Tibial artery (tissue), 4 donors: ENCODE measurements around the gene TPSAB1.

Source experiments
- DNase-seq, 2 donors: peaks; one replicate each; pipeline ENCODE4 v3.0.0-alpha.2; 2019
- H3K27ac ChIP-seq, 2 donors: fragments of 200-600 bp; sonication (generic) in 1 of 2; 1 replicate in 1 of 2; 2 replicates in 1 of 2; pipeline ENCODE4 v1.5.1; 2018 to 2019; ENCODE audit warnings: mild to moderate bottlenecking in 1 of 2
- H3K27me3 ChIP-seq, 2 donors: fragments of 200-600 bp; sonication (generic) in 1 of 2; one replicate each; pipeline versions ENCODE4 v1.5.1 to v1.6.0; 2016 to 2019
- H3K36me3 ChIP-seq, 3 donors: fragments of 200-600 bp; sonication (generic) in 2 of 3; one replicate each; pipeline ENCODE4 v1.5.1; 2016 to 2019; ENCODE audit warnings: mild to moderate bottlenecking in 2 of 3
- H3K4me1 ChIP-seq, 4 donors: fragments of 200-600 bp; sonication (generic) in 2 of 4; 1 replicate in 3 of 4; 2 replicates in 1 of 4; pipeline ENCODE4 v1.5.1; 2016 to 2019
- H3K4me3 ChIP-seq, 2 donors: fragments of 200-600 bp; sonication (generic) in 1 of 2; 1 replicate in 1 of 2; 2 replicates in 1 of 2; pipeline ENCODE4 v1.5.1; 2018 to 2019; ENCODE audit warnings: mild to moderate bottlenecking in 2 of 2
- H3K9me3 ChIP-seq, 3 donors: fragments of 200-600 bp; sonication (generic) in 1 of 3; one replicate each; pipeline ENCODE4 v1.5.1; 2016 to 2019
- CTCF ChIP-seq, 2 experiments: fragments of 200-600 bp in 1 of 2; fragments of 450-650 bp in 1 of 2; IDR thresholded peaks; one replicate each; pipeline ENCODE4 v1.5.1; 2017 to 2019; ENCODE audit warnings: antibody characterized with exemption in 2 of 2, mild to moderate bottlenecking in 1 of 2, moderate library complexity in 1 of 2
- intact Hi-C: fragments of 100-400 bp; cut with DNase I; formaldehyde crosslinking; loops from one replicate; pipeline ENCODE4 v1.15.0; 2023; ENCODE audit warnings: low total_unique reads

The TPSAB1 gene

GRCh38 chr16:1211451-1212268 is 28.8 kb upstream of the TPSAB1 start:
- intact Hi-C loops = no loop called here
- peaks cover 94 to 100% (median 95%) of the 10 kb centered on the region in 3 donors for H3K36me3 ChIP-seq

GRCh38 chr16:1212616-1213194 is 27.8 kb upstream of the TPSAB1 start:
- intact Hi-C loops = no loop called here
- no peak overlapping the region for H3K27ac ChIP-seq

More at GRCh38 chr16:1211451-1212268, 28.8 kb upstream of the TPSAB1 start:
- H3K27me3 ChIP-seq = no peaks in the 10 kb centered on the region
- H3K27ac ChIP-seq = no peak overlapping the region
- no peaks in the 10 kb centered on the region for H3K9me3 ChIP-seq
- H3K4me1 ChIP-seq = no peaks in the 10 kb centered on the region
- TF ChIP-seq CTCF (IDR thresholded peaks at IDR 0.05) = no peak
- no peak overlapping the region for H3K4me3 ChIP-seq
- DNase-seq = no peak

DNA sequence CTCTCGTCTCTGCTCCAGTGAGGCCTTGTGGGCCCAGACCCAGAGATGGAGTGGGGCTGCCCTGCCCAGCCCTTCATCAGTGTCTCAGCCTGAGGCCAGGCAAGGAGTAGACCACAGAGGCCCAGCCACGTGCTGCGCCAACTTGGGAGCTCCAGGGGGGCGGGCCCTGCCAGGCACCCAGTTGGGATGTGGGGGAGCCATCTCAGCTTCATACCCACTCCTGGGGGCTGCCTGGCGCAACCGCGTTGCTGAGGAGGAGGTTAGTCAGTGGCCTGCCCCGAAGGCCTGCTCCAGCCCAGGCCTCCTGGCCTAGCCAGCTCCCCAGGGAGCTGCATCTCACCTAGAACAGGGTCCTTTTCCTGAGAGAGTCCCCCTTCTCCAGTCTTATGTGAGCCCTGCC is 27.3 kb upstream of the TPSAB1 start:
- Histone ChIP-seq H3K9me3 (no peaks in the 10 kb centered on the region), H3K27me3 (no peaks in the 10 kb centered on the region), H3K36me3 (peaks cover 94 to 100% (median 96%) of the 10 kb centered on the region in 3 donors), H3K4me1 (no peaks in the 10 kb centered on the region), H3K27ac (no peak overlapping the region), H3K4me3 (no peak overlapping the region)
- TF ChIP-seq CTCF (IDR thresholded peaks at IDR 0.05) = no peak
- DNase-seq = no peak
- intact Hi-C loops = no loop called here

More at GRCh38 chr16:1212616-1213194, 27.8 kb upstream of the TPSAB1 start:
- DNase-seq = no peak
- H3K9me3 ChIP-seq = no peaks in the 10 kb centered on the region
- TF ChIP-seq CTCF (IDR thresholded peaks at IDR 0.05) = no peak
- no peaks in the 10 kb centered on the region for H3K27me3 ChIP-seq
- H3K4me1 ChIP-seq = no peaks in the 10 kb centered on the region
- peaks cover 94 to 100% (median 95%) of the 10 kb centered on the region in 3 donors for H3K36me3 ChIP-seq
- H3K4me3 ChIP-seq = no peak overlapping the region

- Histone ChIP-seq H3K9me3 (no peaks in the 10 kb centered on the region), H3K27ac (no peak overlapping the region), H3K4me1 (no peaks in the 10 kb centered on the region), H3K36me3 (peaks cover 92 to 100% (median 93%) of the 10 kb centered on the region in 3 donors), H3K27me3 (no peaks in the 10 kb centered on the region), H3K4me3 (no peak overlapping the region)
- DNase-seq = no peak
- intact Hi-C loops = no loop called here
- no peak for TF ChIP-seq CTCF (IDR thresholded peaks at IDR 0.05)
Measured at GRCh38 chr16:1213796-1214372, 26.6 kb upstream of the TPSAB1 start.

DNA sequence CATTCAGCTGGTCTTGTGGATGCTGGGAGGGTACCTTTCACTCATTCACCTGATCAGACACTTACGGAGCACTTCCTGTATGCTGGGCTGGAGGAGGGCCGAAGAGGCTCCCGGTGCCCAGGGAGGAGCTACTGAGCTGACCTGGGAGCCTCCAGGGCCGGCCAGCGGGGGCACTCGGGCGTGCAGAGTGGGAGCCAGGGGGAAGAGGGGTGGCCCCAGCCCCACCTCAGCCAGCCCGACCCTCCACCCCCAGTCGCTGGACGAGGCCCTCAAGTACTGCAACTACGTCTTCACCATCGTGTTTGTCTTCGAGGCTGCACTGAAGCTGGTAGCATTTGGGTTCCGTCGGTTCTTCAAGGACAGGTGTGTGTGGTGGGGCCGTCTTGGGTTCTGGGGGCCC is 25.8 kb upstream of the TPSAB1 start:
- no peaks in the 10 kb centered on the region for H3K9me3 ChIP-seq
- H3K27ac ChIP-seq = no peak overlapping the region
- no peak for DNase-seq
- intact Hi-C loops = no loop called here
- H3K36me3 ChIP-seq = peaks cover 83 to 100% (median 94%) of the 10 kb centered on the region in 3 donors
- H3K27me3 ChIP-seq = no peaks in the 10 kb centered on the region
- H3K4me3 ChIP-seq = no peak overlapping the region
- TF ChIP-seq CTCF (IDR thresholded peaks at IDR 0.05) = no peak
- H3K4me1 ChIP-seq = no peaks in the 10 kb centered on the region
